Measurements from ENCODE around the gene SNCAIP. TPM values are rescaled to one million over a fixed set of nuclear protein-coding genes. Genes with fewer than 3 reads are reported as not detected.
A peak's percentile ranks its signal among the peaks of the same experiment; 100 is the strongest.

SNCAIP gene
- total and polyA plus RNA-seq, 9 of the 15 experiments (the other 6 are each of a cell fraction or from before 2014, with no cell fraction given): 0.04 TPM; not detected in 8

DNA sequence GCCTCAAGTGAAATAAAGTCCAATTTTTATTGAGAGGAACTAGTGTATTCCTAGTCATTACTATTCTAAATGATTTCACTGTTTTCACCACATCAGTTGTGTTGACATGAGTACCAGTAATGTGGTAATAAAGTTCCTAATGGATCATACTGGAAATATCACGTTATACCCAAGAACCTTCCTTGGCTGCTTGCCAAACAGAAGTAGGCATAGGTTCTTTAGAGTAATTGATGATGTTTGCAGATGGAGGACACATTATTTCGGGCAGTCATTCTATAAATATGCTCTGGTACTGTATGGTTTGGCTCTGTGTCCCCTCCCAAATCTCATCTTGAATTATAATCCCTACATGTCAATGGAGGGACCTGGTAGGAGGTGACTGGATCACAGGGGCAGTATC, 15.1 kb downstream of the SNCAIP start:
- Histone ChIP-seq H4K20me1 (replicated peaks; ENCODE audit: control insufficient read depth, insufficient read depth, low read length) (no peaks in the 10 kb centered on the region), H3K27me3 (ENCODE audit: control insufficient read depth in 2 of 2, insufficient read depth in 2 of 2, low read length in 2 of 2) (no peaks in the 10 kb centered on the region), H3K4me1 (replicated peaks in 1 of 2; ENCODE audit: control insufficient read depth in 2 of 2, insufficient read depth in 2 of 2, low read length in 2 of 2) (no peaks in the 10 kb centered on the region), H3K79me2 (ENCODE audit: control insufficient read depth, insufficient read depth, low read length) (no peaks in the 10 kb centered on the region), H2AFZ (ENCODE audit: low read depth, low read length) (no peak overlapping the region), H3K36me3 (ENCODE audit: control insufficient read depth, insufficient read depth, low read length) (no peaks in the 10 kb centered on the region), H3K27ac (ENCODE audit: extremely low read depth, low read depth, low read length) (no peak overlapping the region), H3K9ac (ENCODE audit: insufficient read depth in 1 of 2, low read depth in 2 of 2, low read length in 2 of 2) (no peak overlapping the region), H3K4me3 (no peak overlapping the region), H3K9me1 (ENCODE audit: control insufficient read depth, insufficient read depth, low read length) (no peaks in the 10 kb centered on the region), H3K4me2 (ENCODE audit: insufficient read depth, low read length) (no peak overlapping the region), H3K9me3 (replicated peaks; ENCODE audit: control insufficient read depth, insufficient read depth, low read depth, low read length) (no peaks in the 10 kb centered on the region)
- WGBS (ENCODE audit: insufficient coverage, low coverage, missing lambda C conversion rate): 0% methylated on average over 2 of the region's 2 CpGs
- in situ Hi-C loops (cut with MboI) (no loop called here), intact Hi-C loops (cut with micrococcal nuclease) (no loop called here)
- TF ChIP-seq RBBP5 (IDR thresholded peaks at IDR 0.05; ENCODE audit: borderline replicate concordance, insufficient read depth, low read length, poor library complexity, severe bottlenecking) (no peak), NFIC (IDR thresholded peaks at IDR 0.05) (peak; percentile 62), ZNF347 (CRISPR knock-in tag; IDR thresholded peaks at IDR 0.05; ENCODE audit: low read depth) (no peak), NFIX (CRISPR knock-in tag; IDR thresholded peaks at IDR 0.05; ENCODE audit: low read depth) (peak; percentile 32; the same call in 1 of the 2 replicates)
- BruUV-seq (replicated peaks): no TSS peak
- ChIA-PET POLR2A (no interaction called here), CTCF (ENCODE audit: low intra/inter-chr PET ratio) (no interaction called here)
- ATAC-seq (no peak), FAIRE-seq (no peak), DNase-seq (ENCODE audit: extremely low read depth in 1 of 4, low spot score in 3 of 4) (no peak)

DNA sequence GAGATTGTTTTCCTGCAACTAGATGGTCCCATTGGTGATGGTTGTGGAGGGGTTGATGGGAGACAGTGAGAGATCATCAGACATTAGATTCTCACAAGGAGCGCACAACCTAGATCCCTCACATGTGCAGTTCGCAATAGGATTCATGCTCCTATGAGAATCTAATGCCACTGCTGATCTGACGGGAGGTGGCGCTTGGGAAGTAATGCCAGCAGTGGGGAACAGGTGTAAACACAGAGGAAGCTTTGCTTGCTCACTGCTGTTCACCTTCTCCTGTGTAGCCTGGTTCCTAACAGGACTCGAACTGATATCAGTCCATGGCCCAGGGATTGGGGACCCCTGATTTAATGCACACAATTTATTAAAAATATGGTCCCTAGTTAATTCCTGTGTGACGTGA, 18.8 kb downstream of the SNCAIP start:
- no peaks in the 10 kb centered on the region for H4K20me1 ChIP-seq (replicated peaks; ENCODE audit: control insufficient read depth, insufficient read depth, low read length)
- H3K9me3 ChIP-seq (replicated peaks; ENCODE audit: control insufficient read depth, insufficient read depth, low read depth, low read length): no peaks in the 10 kb centered on the region
- 1% methylated on average over 6 of the region's 6 CpGs for WGBS (ENCODE audit: insufficient coverage, low coverage, missing lambda C conversion rate)
- no peak overlapping the region for H3K4me2 ChIP-seq (ENCODE audit: insufficient read depth, low read length)
- ATAC-seq: no peak
- no peak overlapping the region for H3K27ac ChIP-seq (ENCODE audit: extremely low read depth, low read depth, low read length)
- H3K27me3 ChIP-seq (ENCODE audit: control insufficient read depth in 2 of 2, insufficient read depth in 2 of 2, low read length in 2 of 2): no peaks in the 10 kb centered on the region
- no peaks in the 10 kb centered on the region for H3K9me1 ChIP-seq (ENCODE audit: control insufficient read depth, insufficient read depth, low read length)
- no peak overlapping the region for H2AFZ ChIP-seq (ENCODE audit: low read depth, low read length)
- intact Hi-C loops (cut with micrococcal nuclease): no loop called here
- in situ Hi-C loops (cut with MboI): no loop called here
- ChIA-PET CTCF (ENCODE audit: low intra/inter-chr PET ratio) (no interaction called here), POLR2A (no interaction called here)
- BruUV-seq (replicated peaks): no TSS peak
- H3K4me3 ChIP-seq: no peak overlapping the region
- no peaks in the 10 kb centered on the region for H3K79me2 ChIP-seq (ENCODE audit: control insufficient read depth, insufficient read depth, low read length)
- FAIRE-seq: no peak
- no peaks in the 10 kb centered on the region for H3K36me3 ChIP-seq (ENCODE audit: control insufficient read depth, insufficient read depth, low read length)
- no peak overlapping the region for H3K9ac ChIP-seq (ENCODE audit: insufficient read depth in 1 of 2, low read depth in 2 of 2, low read length in 2 of 2)
- H3K4me1 ChIP-seq (replicated peaks in 1 of 2; ENCODE audit: control insufficient read depth in 2 of 2, insufficient read depth in 2 of 2, low read length in 2 of 2): no peaks in the 10 kb centered on the region
- no peak for DNase-seq (ENCODE audit: extremely low read depth in 1 of 4, low spot score in 3 of 4)
- TF ChIP-seq SNRNP70 (optimal IDR thresholded peaks at IDR 0.05; ENCODE audit: low read depth, low read length): no peak
- TF ChIP-seq, protein P1, sequence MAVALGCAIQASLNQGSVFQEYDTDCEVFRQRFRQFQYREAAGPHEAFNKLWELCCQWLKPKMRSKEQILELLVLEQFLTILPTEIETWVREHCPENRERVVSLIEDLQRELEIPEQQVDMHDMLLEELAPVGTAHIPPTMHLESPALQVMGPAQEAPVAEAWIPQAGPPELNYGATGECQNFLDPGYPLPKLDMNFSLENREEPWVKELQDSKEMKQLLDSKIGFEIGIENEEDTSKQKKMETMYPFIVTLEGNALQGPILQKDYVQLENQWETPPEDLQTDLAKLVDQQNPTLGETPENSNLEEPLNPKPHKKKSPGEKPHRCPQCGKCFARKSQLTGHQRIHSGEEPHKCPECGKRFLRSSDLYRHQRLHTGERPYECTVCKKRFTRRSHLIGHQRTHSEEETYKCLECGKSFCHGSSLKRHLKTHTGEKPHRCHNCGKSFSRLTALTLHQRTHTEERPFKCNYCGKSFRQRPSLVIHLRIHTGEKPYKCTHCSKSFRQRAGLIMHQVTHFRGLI (CRISPR knock-in tag; IDR thresholded peaks at IDR 0.05): no peak
- no peak for TF ChIP-seq PCBP2 (IDR thresholded peaks at IDR 0.05; ENCODE audit: low read depth, low read length, poor library complexity, severe bottlenecking)
- no peak for TF ChIP-seq HMG20B (CRISPR knock-in tag; IDR thresholded peaks at IDR 0.05)
- no peak for TF ChIP-seq POLR2H (tag; IDR thresholded peaks at IDR 0.05; ENCODE audit: low read depth)
- no peak for TF ChIP-seq SOX6 (IDR thresholded peaks at IDR 0.05)
- no peak for TF ChIP-seq MED1 (CRISPR knock-in tag; IDR thresholded peaks at IDR 0.05; ENCODE audit: borderline replicate concordance)
- TF ChIP-seq TCF7 (IDR thresholded peaks at IDR 0.05; ENCODE audit: borderline replicate concordance): no peak
- no peak for TF ChIP-seq ZNF143 (CRISPR knock-in tag; IDR thresholded peaks at IDR 0.05)
- TF ChIP-seq BRD9 (IDR thresholded peaks at IDR 0.05; ENCODE audit: low read depth, partially characterized antibody): no peak
- TF ChIP-seq ZNF778 (CRISPR knock-in tag; IDR thresholded peaks at IDR 0.05): no peak
- TF ChIP-seq ZNF274 (IDR thresholded peaks at IDR 0.05; ENCODE audit: borderline replicate concordance, low read depth, low read length): no peak
- TF ChIP-seq RCOR1 (IDR thresholded peaks at IDR 0.05; ENCODE audit: borderline replicate concordance in 1 of 2, low read depth in 2 of 2, low read length in 2 of 2): no peak
- no peak for TF ChIP-seq ERF (CRISPR knock-in tag; IDR thresholded peaks at IDR 0.05)
